Forelimb muscle (tissue), 1 donor: ENCODE data around the gene C15orf62. TPM values are rescaled to one million over a fixed set of nuclear protein-coding genes. Genes with fewer than 3 reads are reported as not detected.

Source experiments
- DNase-seq: peaks from one replicate; pipeline ENCODE4 v3.0.0-alpha.2; 2013; ENCODE audit warnings: low read depth
- polyA plus RNA-seq: library from polyadenylated mRNA; unstranded; fragments of 120-200 nt; gene quantifications from one replicate; pipeline ENCODE4 v1.2.1, GENCODE V29; 2013; ENCODE audit not compliant: insufficient read length

C15orf62 gene
- polyA plus RNA-seq, 1 donor = 1.9 TPM

GRCh38 chr15:40755812-40756208 lies 14.0 kb upstream of the C15orf62 start:
- no peak for DNase-seq

- no peak for DNase-seq
Measured at GRCh38 chr15:40756938-40757337, 12.8 kb upstream of the C15orf62 start.

- DNase-seq = no peak
Measured at GRCh38 chr15:40759961-40760360, 9.8 kb upstream of the C15orf62 start.

- no peak for DNase-seq
Measured at GRCh38 chr15:40762919-40763800, 6.6 kb upstream of the C15orf62 start.

- no peak for DNase-seq
Measured at GRCh38 chr15:40763801-40764628, 5.8 kb upstream of the C15orf62 start, which contains the start of gene GCHFR. Gene GCHFR, plus strand, starts transcription at chr15:40764068. Its CDS starts 113 bp downstream, at chr15:40764181.

- no peak for DNase-seq
Measured at GRCh38 chr15:40764629-40765103, 5.1 kb upstream of the C15orf62 start.

GRCh38 chr15:40766194-40766815 lies 3.5 kb upstream of the C15orf62 start:
- no peak for DNase-seq

- DNase-seq = no peak
Measured at GRCh38 chr15:40766906-40767837, 2.6 kb upstream of the C15orf62 start.

GRCh38 chr15:40767838-40768500 lies 1.8 kb upstream of the C15orf62 start:
- no peak for DNase-seq

- no peak for DNase-seq
Measured at GRCh38 chr15:40768521-40769273, 1.1 kb upstream of the C15orf62 start.

- no peak for DNase-seq
Measured at GRCh38 chr15:40770147-40770721, 454 bp downstream of the C15orf62 start.

GRCh38 chr15:40771242-40771641 lies 1.5 kb downstream of the C15orf62 start:
- DNase-seq = no peak

- DNase-seq = no peak
Measured at GRCh38 chr15:40772014-40772413, 2.2 kb downstream of the C15orf62 start.

GRCh38 chr15:40773496-40773895 lies 3.7 kb downstream of the C15orf62 start:
- DNase-seq = no peak

- DNase-seq = no peak
Measured at GRCh38 chr15:40773902-40774301, 4.1 kb downstream of the C15orf62 start.

- DNase-seq = no peak
Measured at GRCh38 chr15:40775007-40775406, 5.2 kb downstream of the C15orf62 start.

GRCh38 chr15:40775740-40776536 lies 6.2 kb downstream of the C15orf62 start:
- DNase-seq = no peak

- DNase-seq = no peak
Measured at GRCh38 chr15:40776537-40777141, 6.9 kb downstream of the C15orf62 start.
